GM18508 (cell line): ENCODE data around the gene TXNDC2.

Experiments
- ATAC-seq: cut with Tn5 transposase; IDR thresholded peaks from one replicate; pipeline ENCODE4 v1.9.1; 2021; ENCODE audit warnings: moderate number of reproducible peaks; ENCODE audit not compliant: insufficient read depth, unreplicated experiment

TXNDC2 gene

GRCh38 chr18:9858642-9859041 lies 27.1 kb upstream of the TXNDC2 start:
- ATAC-seq, result no peak

DNA sequence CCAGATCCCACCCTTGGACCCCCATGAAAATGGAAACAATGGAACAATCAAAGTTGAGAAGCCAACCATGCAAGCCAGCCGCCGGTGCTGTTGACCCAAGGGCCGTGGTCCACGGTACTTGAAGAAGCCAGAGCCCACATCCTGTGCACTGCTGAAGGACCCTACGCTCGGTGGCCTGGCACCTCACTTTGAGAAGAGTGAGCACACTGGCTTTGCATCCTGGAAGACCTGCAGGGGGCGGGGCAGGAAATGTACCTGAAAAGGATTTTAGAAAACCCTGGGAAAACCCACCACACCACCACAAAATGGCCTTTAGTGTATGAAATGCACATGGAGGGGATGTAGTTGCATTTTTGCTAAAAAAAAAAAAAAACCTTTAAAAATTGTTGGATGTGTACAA lies 26.5 kb upstream of the TXNDC2 start:
- no peak for ATAC-seq

GRCh38 chr18:9860682-9861081 lies 25.1 kb upstream of the TXNDC2 start:
- ATAC-seq, result no peak

DNA sequence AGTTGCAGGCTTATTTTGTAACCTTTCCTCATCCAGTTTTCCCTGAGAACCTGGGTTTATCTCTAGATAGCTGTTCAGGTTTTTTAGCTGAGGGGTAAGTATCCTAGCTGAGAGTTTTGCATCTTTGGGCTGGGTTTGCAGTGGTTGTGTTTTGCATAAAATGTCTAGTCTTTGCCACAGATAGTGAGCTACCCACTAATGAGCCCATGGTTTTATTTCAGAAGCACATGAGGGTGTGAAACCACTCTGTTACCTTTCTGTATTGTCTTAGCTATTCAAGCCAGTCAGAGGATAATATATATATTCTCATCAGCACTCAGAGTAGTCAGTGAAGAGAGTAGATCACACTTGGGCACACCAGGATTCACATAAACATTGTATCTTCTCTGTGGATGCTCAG lies 24.6 kb upstream of the TXNDC2 start:
- ATAC-seq, result peak; percentile 84

GRCh38 chr18:9861933-9862332 lies 23.8 kb upstream of the TXNDC2 start:
- no peak for ATAC-seq

DNA sequence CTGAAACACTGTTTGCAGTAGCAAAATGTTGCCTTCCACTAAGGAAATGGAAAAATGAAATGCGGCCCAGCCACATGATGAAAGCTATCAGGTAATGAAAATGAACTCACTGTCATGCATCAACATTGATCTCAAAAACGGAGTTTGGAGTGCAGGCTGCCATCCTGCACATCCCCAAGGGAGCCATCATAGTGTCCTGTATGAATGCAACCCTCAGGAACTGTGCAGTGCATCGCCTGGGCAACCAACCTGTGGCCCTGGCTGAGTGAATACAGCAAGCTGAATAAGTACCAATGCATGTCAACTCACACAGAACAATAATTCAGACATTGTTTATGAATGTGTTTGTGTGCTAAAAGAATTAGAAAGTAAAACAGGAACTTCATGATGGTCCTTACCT lies 23.1 kb upstream of the TXNDC2 start:
- no peak for ATAC-seq

DNA sequence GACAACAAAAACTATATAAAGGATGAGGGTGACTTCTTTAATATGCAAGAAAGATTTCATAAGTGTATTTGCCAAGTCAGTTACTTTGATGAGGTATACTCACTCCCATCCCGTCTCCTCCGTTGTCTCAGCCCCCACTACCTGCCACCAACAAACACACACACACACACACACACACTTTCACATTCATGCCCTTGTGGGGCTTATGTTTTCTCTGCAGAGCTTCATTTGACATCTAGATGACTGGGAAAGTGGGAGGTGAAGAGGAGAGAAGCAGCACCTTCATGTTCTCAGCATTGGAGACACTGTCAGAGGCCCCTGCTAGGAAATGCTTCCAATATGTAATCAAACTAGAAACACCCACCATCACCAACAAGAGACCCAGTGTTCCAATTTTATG lies 22.5 kb upstream of the TXNDC2 start:
- no peak for ATAC-seq

GRCh38 chr18:9865764-9866490 lies 19.8 kb upstream of the TXNDC2 start:
- ATAC-seq, result no peak

DNA sequence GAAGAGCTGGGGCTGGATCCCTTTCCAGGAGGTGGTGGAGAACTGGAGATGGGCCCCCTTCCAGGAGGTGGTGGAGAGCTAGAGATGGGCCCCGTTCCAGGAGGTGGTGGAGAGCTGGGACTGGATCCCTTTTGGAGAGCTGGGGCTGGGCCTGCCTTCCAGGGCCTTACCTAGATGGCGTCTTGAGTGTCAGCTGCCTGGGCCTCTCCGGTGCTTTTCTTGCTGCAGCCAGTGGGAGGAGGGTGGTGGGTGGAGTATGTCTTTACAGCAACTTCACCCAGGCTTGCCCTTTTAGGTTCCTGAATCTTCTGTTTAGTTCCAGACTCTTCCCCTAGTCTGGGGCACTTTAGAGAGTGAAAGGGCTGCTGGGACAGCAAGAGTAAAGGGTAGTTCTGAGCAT lies 19.1 kb upstream of the TXNDC2 start:
- no peak for ATAC-seq

DNA sequence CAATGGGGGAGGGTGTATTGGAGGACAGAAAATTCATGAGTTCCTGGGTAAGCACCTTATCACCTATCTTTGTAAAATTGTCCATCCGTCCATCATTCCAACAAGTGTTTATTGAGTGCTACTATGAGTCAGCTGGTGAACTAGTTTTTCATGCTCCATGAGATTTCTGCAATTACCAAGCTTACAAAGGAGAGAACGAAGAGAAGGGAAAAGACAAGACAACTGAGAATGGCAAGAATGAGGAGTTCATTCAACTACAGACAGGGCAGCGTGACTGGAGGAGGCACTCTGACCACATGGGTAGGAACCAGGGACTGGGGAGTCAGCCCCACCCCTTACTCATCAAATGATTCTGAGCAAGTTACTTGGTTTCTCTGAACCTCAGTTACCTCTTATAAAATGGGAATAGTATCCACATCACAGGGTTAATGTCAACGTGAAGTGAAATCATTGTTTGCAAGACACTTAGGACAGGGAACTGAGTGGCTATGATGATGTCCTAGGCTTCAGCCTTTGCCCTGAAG lies 18.6 kb upstream of the TXNDC2 start:
- ATAC-seq, result no peak

- ATAC-seq, result no peak
These were observed 16.7 kb upstream of the TXNDC2 start for GRCh38 chr18:9868857-9869714.

DNA sequence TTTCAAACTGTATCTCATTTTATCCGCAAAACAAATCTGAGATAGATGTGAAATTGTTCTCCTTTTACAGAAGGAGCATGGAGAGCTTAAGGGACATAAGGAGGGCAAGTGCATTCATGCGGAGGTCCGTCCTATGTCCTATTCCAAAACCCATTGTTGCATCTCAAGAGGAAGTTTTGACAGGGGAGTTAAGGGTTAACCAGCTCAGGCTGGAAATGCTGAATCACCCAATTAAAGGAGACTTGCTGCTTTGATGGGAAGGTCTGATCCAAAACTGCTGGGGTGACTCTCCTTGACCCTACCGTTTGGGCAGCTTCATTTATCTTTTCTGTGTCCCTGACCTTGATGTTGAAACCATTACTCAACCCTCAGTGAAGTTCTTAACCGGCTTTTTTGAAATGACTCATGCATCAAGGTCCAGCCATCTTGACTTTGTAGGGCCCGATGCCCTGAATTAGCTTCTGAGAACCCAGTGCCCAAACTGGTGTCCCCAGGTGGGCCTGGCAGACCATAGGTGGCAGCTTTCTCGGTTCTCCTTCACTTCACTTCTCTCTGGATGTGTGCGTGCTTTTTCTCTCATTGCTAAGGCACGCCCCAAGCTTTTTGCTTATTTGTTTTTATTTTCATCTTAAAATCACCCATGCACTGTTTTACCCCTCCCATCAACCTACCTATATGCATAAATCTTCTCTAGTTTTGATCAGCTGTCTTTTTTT lies 15.9 kb upstream of the TXNDC2 start:
- peak; percentile 81 for ATAC-seq

GRCh38 chr18:9870431-9871008 lies 15.3 kb upstream of the TXNDC2 start:
- no peak for ATAC-seq

- no peak for ATAC-seq
These were observed 14.5 kb upstream of the TXNDC2 start for GRCh38 chr18:9871244-9871746.

GRCh38 chr18:9872823-9873222 lies 12.9 kb upstream of the TXNDC2 start:
- no peak for ATAC-seq

DNA sequence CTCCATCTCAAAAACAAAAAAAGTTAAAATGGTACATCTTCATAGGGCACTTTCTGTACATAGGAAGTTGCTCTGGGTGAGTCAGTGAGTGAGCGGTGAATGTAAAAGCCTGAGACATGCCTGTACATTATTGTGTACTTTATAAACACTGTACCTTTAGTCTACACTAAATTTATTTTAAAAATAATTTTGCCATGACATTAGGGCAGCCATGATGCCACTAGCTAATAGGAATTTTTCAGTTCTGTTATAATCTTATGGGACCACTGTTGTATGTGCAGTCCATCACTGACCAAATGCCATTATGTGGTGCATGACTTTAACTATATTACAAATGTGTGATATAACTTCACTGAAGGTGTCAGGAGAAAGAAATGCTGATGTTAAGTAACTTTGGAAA lies 11.0 kb upstream of the TXNDC2 start:
- ATAC-seq, result no peak

- ATAC-seq, result no peak
These were observed 9.4 kb upstream of the TXNDC2 start for GRCh38 chr18:9876212-9876866.

- no peak for ATAC-seq
These were observed 8.7 kb upstream of the TXNDC2 start for GRCh38 chr18:9876867-9877654.

DNA sequence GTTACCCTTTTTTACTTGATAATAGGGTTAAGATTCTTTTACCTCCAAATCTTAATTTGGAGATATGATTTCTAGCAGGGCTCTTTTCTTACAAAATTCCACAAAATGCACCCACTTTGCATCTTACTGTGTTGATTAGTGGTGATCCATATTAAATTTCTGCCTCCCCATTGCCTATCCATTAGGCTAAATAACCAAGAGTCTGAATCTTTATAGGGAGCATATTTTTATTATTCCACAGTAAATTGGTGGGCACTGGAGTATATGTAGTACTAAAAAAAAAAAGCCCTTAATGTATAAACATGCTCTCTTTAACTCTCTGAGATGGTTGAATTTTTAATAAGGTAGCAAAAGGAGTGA lies 8.1 kb upstream of the TXNDC2 start:
- ATAC-seq, result no peak
